Measurements from ENCODE around the gene NIM1K.

DNA sequence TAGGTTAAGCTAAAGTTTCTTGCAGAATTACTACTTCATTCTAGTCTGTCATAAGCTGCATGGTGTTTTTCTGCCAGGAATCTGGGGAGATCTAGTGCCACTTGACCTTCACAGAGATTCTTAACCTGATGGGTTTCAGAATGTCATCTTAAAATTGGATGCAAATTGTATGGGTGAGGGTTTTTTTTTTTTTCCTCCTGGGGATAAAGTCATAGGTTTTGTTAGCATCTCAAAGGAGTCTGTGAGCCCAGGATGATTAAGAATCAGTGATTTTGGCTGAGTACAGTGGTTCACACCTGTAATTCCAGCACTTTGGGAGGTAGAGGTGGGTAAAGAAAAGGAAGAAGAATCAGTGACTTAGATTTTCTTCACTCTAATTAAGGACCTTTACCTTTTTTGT is 51.2 kb downstream of the NIM1K start:
- TF ChIP-seq POLR2AphosphoS2 (IDR thresholded peaks at IDR 0.05; ENCODE audit: low read depth, low read length), result no peak
- TF ChIP-seq, protein P1, sequence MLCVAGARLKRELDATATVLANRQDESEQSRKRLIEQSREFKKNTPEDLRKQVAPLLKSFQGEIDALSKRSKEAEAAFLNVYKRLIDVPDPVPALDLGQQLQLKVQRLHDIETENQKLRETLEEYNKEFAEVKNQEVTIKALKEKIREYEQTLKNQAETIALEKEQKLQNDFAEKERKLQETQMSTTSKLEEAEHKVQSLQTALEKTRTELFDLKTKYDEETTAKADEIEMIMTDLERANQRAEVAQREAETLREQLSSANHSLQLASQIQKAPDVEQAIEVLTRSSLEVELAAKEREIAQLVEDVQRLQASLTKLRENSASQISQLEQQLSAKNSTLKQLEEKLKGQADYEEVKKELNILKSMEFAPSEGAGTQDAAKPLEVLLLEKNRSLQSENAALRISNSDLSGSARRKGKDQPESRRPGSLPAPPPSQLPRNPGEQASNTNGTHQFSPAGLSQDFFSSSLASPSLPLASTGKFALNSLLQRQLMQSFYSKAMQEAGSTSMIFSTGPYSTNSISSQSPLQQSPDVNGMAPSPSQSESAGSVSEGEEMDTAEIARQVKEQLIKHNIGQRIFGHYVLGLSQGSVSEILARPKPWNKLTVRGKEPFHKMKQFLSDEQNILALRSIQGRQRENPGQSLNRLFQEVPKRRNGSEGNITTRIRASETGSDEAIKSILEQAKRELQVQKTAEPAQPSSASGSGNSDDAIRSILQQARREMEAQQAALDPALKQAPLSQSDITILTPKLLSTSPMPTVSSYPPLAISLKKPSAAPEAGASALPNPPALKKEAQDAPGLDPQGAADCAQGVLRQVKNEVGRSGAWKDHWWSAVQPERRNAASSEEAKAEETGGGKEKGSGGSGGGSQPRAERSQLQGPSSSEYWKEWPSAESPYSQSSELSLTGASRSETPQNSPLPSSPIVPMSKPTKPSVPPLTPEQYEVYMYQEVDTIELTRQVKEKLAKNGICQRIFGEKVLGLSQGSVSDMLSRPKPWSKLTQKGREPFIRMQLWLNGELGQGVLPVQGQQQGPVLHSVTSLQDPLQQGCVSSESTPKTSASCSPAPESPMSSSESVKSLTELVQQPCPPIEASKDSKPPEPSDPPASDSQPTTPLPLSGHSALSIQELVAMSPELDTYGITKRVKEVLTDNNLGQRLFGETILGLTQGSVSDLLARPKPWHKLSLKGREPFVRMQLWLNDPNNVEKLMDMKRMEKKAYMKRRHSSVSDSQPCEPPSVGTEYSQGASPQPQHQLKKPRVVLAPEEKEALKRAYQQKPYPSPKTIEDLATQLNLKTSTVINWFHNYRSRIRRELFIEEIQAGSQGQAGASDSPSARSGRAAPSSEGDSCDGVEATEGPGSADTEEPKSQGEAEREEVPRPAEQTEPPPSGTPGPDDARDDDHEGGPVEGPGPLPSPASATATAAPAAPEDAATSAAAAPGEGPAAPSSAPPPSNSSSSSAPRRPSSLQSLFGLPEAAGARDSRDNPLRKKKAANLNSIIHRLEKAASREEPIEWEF (IDR thresholded peaks at IDR 0.05; ENCODE audit: insufficient replicate concordance, low read depth, low read length), result no peak
- no peak for TF ChIP-seq NFYB (IDR thresholded peaks at IDR 0.05; ENCODE audit: insufficient read depth, low read depth, low read length)
- TF ChIP-seq GABPA (IDR thresholded peaks at IDR 0.05; ENCODE audit: low read depth), result no peak
- no peak for TF ChIP-seq CHD2 (IDR thresholded peaks at IDR 0.05; ENCODE audit: borderline replicate concordance, low read depth, low read length)
- no peak for TF ChIP-seq POLR2A (IDR thresholded peaks at IDR 0.05; ENCODE audit: low read depth, low read length)
- TF ChIP-seq EP300 (IDR thresholded peaks at IDR 0.05; ENCODE audit: borderline replicate concordance in 1 of 2, control insufficient read depth in 1 of 2, low read depth in 2 of 2, low read length in 2 of 2), result no peak
- TF ChIP-seq CTCF (IDR thresholded peaks at IDR 0.05 in 2 of 3, conservative IDR thresholded peaks at IDR 0.05 in 1 of 3; ENCODE audit: control insufficient read depth in 2 of 3, extremely low read depth in 1 of 3, insufficient read depth in 1 of 3, low read depth in 3 of 3, low read length in 3 of 3), result no peak
- no peak for TF ChIP-seq PML (IDR thresholded peaks at IDR 0.05; ENCODE audit: low read length)
- TF ChIP-seq, protein P2, sequence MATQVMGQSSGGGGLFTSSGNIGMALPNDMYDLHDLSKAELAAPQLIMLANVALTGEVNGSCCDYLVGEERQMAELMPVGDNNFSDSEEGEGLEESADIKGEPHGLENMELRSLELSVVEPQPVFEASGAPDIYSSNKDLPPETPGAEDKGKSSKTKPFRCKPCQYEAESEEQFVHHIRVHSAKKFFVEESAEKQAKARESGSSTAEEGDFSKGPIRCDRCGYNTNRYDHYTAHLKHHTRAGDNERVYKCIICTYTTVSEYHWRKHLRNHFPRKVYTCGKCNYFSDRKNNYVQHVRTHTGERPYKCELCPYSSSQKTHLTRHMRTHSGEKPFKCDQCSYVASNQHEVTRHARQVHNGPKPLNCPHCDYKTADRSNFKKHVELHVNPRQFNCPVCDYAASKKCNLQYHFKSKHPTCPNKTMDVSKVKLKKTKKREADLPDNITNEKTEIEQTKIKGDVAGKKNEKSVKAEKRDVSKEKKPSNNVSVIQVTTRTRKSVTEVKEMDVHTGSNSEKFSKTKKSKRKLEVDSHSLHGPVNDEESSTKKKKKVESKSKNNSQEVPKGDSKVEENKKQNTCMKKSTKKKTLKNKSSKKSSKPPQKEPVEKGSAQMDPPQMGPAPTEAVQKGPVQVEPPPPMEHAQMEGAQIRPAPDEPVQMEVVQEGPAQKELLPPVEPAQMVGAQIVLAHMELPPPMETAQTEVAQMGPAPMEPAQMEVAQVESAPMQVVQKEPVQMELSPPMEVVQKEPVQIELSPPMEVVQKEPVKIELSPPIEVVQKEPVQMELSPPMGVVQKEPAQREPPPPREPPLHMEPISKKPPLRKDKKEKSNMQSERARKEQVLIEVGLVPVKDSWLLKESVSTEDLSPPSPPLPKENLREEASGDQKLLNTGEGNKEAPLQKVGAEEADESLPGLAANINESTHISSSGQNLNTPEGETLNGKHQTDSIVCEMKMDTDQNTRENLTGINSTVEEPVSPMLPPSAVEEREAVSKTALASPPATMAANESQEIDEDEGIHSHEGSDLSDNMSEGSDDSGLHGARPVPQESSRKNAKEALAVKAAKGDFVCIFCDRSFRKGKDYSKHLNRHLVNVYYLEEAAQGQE (IDR thresholded peaks at IDR 0.05; ENCODE audit: low read depth, low read length), result no peak
